T-cell (primary cell): ENCODE results near the gene WWC2. TPM values are rescaled to one million over a fixed set of nuclear protein-coding genes. Genes with fewer than 3 reads are reported as not detected.

ENCODE experiments used
- ATAC-seq, 4 experiments: fragments of 200-7000 bp in 3 of 4; fragments of 150-1000 bp in 1 of 4; cut with Tn5 transposase; replicated peaks in 1 of 4; 1 replicate in 3 of 4; 2 replicates in 1 of 4; pipeline ENCODE4 v1.10.0; 2021; ENCODE audit warnings: moderate library complexity in 3 of 4, mild to moderate bottlenecking in 2 of 4, moderate number of reproducible peaks in 1 of 4
- CTCF ChIA-PET, 2 donors: fragments of 300-600 bp; sonication (Branson Sonifier 250); formaldehyde crosslinking; loops; one replicate each; lab custom pipeline; 2022; ENCODE audit warnings: antibody characterized with exemption in 2 of 2; lab: Charles Lee
- POLR2A ChIA-PET, 2 donors: fragments of 300-600 bp; sonication (Branson Sonifier 250); formaldehyde crosslinking; loops; one replicate each; lab custom pipeline; 2022; ENCODE audit warnings: antibody characterized with exemption in 2 of 2; lab: Charles Lee
- DNase-seq, 35 experiments: peaks; one replicate each; pipeline versions ENCODE4 v3.0.0 to v3.0.0-alpha.2; 2013 to 2023
- H3K27ac ChIP-seq: one replicate; pipeline ENCODE4 v1.5.1; 2013; ENCODE audit warnings: low read length
- H3K27me3 ChIP-seq, 2 experiments: replicated peaks in 1 of 2; 1 replicate in 1 of 2; 2 replicates in 1 of 2; pipeline versions ENCODE4 v1.6.1 to v1.7.0; 2013; ENCODE audit warnings: low read length in 1 of 2, mixed read lengths in 1 of 2; ENCODE audit not compliant: control insufficient read depth in 2 of 2, insufficient read depth in 2 of 2; ENCODE audit errors: extremely low read depth in 1 of 2
- H3K36me3 ChIP-seq, 2 donors: 1 replicate in 1 of 2; 2 replicates in 1 of 2; pipeline versions ENCODE4 v1.6.1 to v1.7.0; 2013; ENCODE audit warnings: low read length in 1 of 2; ENCODE audit not compliant: control insufficient read depth in 2 of 2, insufficient read depth in 1 of 2; ENCODE audit errors: extremely low read depth in 1 of 2
- H3K4me1 ChIP-seq, 2 experiments: 1 replicate in 1 of 2; 2 replicates in 1 of 2; pipeline versions ENCODE4 v1.6.1 to v1.7.0; 2013; ENCODE audit warnings: low read length in 2 of 2, mixed read lengths in 1 of 2; ENCODE audit not compliant: insufficient read depth in 2 of 2, control insufficient read depth in 1 of 2; ENCODE audit errors: extremely low read depth in 1 of 2
- H3K4me3 ChIP-seq, 2 donors: 1 replicate in 1 of 2; 2 replicates in 1 of 2; pipeline versions ENCODE4 v1.5.1 to v1.7.0; 2013; ENCODE audit warnings: mild to moderate bottlenecking in 2 of 2, low read length in 1 of 2, moderate library complexity in 1 of 2; ENCODE audit not compliant: control insufficient read depth in 1 of 2; ENCODE audit errors: extremely low read depth in 1 of 2
- H3K9me3 ChIP-seq: 2 replicates; pipeline ENCODE4 v1.7.0; 2013
- H3K27ac Mint-ChIP-seq, 2 donors: one replicate each; pipeline ENCODE4 v1.8.0; 2020 to 2021; ENCODE audit warnings: mild to moderate bottlenecking in 2 of 2, mixed read lengths in 2 of 2
- H3K27me3 Mint-ChIP-seq, 2 donors: one replicate each; pipeline ENCODE4 v1.8.0; 2021 to 2022; ENCODE audit warnings: mixed read lengths in 2 of 2
- H3K36me3 Mint-ChIP-seq: one replicate; pipeline ENCODE4 v1.8.0; 2021; ENCODE audit warnings: mixed read lengths
- H3K4me1 Mint-ChIP-seq, 3 donors: one replicate each; pipeline ENCODE4 v1.8.0; 2020 to 2022; ENCODE audit warnings: mixed read lengths in 3 of 3, mild to moderate bottlenecking in 1 of 3
- H3K4me3 Mint-ChIP-seq, 3 donors: one replicate each; pipeline ENCODE4 v1.8.0; 2020 to 2022; ENCODE audit warnings: mild to moderate bottlenecking in 3 of 3, mixed read lengths in 3 of 3, moderate library complexity in 3 of 3
- H3K9me3 Mint-ChIP-seq, 3 donors: one replicate each; pipeline ENCODE4 v1.8.0; 2020 to 2022; ENCODE audit warnings: mixed read lengths in 3 of 3
- WGBS: methylation state at CpG from one replicate; pipeline ENCODE4 v1.1.5; 2013; ENCODE audit warnings: missing lambda C conversion rate; ENCODE audit not compliant: insufficient coverage; 5-methylcytosine and 5-hydroxymethylcytosine counted together
- total RNA-seq, 35 experiments: library from RNA in 6 of 35; stranded (reverse) in 6 of 35; fragments of 120-200 nt in 1 of 35; gene quantifications; one replicate each; pipeline versions ENCODE4 v1.2.1 to v1.2.4 and lab custom pipeline; 2013 to 2026

Gene WWC2
- total RNA-seq, 5 donors from 2014 or later (not counting 1 experiment from before 2014, with no cell fraction given) = 5.0 to 9.1 (median 7.3) TPM

DNA sequence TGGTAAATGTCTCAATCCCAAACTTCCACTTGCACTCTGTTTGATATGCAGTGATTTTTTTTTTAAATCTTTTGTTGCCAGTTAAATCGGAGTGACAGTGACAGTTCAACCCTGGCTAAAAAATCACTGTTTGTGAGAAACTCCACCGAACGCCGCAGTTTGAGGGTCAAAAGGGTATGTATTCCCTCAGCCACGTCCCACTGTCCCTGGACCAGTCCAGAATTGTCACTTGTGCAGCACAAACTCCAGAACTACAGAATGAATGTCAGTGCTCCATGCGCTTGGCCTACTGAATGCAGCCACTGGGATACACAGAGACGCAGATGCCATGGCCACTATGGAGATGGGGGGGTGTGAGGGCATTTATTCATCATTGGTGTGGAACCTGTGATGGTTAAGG is 186.8 kb downstream of the WWC2 start:
- Mint-ChIP-seq H3K4me3 (no peak overlapping the region), H3K9me3 (no peaks in the 10 kb centered on the region), H3K27ac (no peak overlapping the region), H3K36me3 (peaks cover 13% of the 10 kb centered on the region), H3K27me3 (no peaks in the 10 kb centered on the region), H3K4me1 (no peaks in the 10 kb centered on the region)
- DNase-seq (no peak), ATAC-seq (no peak)
- CTCF ChIA-PET = interaction anchor here in 1 of 2 donors (0.6 kb wide), 1 partner anchor 176 kb away, joined by 3 read pairs; no protein-coding TSS in a partner anchor
- Histone ChIP-seq H3K36me3 (no peaks in the 10 kb centered on the region), H3K27ac (no peak overlapping the region), H3K9me3 (no peaks in the 10 kb centered on the region), H3K4me1 (no peaks in the 10 kb centered on the region), H3K27me3 (no peaks in the 10 kb centered on the region), H3K4me3 (no peak overlapping the region)
- WGBS = 94% methylated on average over 6 of the region's 7 CpGs
- POLR2A ChIA-PET = no interaction called here

DNA sequence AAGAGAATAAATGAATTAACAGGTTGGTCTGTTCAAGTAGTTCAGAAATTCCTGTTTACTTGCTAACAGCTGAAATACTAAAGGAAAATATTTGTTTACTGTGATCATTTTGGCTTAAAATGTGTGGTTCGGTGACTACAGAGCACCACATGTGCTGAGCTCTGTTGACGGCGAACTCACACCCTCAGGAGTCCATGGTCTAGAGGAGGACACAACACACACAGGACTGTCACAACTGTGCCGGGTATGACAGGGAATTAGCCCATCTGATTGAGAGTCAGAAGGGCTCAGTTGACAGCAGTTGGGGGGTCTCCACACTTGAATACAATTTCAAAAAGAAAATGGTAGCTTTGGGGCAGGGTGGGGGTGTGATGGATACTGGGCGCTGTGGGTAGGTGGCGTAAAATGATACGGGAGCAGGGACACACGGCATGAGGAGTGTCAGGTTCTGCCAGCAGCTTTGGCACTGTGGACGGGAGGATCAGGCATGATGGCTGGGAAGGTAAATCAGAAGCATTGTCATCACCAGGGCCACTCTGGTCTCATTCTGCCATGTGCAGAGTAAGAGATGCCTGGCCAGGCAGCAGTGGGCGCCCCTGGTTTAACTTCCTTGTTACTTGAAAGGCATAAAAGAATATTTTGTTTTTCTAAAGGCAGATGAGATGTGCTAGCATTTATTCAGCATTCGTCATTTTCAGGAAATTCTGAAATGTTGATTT is 187.7 kb downstream of the WWC2 start:
- ChIA-PET CTCF (interaction anchor here in 1 of 2 donors (0.6 kb wide), 2 partner anchors 177 to 481 kb away, joined by 3 to 4 read pairs; no protein-coding TSS in a partner anchor), POLR2A (no interaction called here)
- no peak for DNase-seq

DNA sequence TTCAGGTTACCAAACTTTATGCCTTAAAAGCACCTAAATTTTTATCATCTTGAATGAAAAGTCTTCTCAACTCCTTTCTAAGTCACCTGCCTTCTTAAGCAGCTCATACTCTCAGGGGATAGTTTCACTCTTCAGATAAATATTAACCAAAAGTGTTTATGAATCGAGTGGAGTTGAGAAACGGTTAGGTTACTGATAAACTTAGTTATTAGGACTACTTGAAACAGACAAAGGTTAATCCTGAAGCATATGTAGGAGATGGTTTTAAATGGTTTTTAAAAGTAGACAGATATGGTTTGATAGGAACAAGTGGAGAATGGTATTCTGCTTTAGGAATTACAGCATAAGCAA is 188.2 kb downstream of the WWC2 start:
- Mint-ChIP-seq H3K4me3 (no peak overlapping the region), H3K27ac (no peak overlapping the region), H3K27me3 (no peaks in the 10 kb centered on the region), H3K36me3 (peaks cover 16% of the 10 kb centered on the region), H3K4me1 (no peaks in the 10 kb centered on the region), H3K9me3 (no peaks in the 10 kb centered on the region)
- Histone ChIP-seq H3K4me3 (no peak overlapping the region), H3K4me1 (no peaks in the 10 kb centered on the region), H3K27me3 (no peaks in the 10 kb centered on the region), H3K9me3 (no peaks in the 10 kb centered on the region), H3K36me3 (no peaks in the 10 kb centered on the region), H3K27ac (no peak overlapping the region)
- no peak for DNase-seq
- no peak for ATAC-seq
- CTCF ChIA-PET = no interaction called here
- WGBS = no CpG with 5 or more reads among the region's 2 CpGs
- POLR2A ChIA-PET = no interaction called here

More for the DNA sequence above, 187.7 kb downstream of the WWC2 start:
- H3K36me3 ChIP-seq = no peaks in the 10 kb centered on the region
- H3K4me3 ChIP-seq = no peak overlapping the region
- H3K9me3 Mint-ChIP-seq = no peaks in the 10 kb centered on the region
- no peak overlapping the region for H3K4me3 Mint-ChIP-seq
- no peak for ATAC-seq
- no peaks in the 10 kb centered on the region for H3K9me3 ChIP-seq
- no peak overlapping the region for H3K27ac Mint-ChIP-seq
- no peaks in the 10 kb centered on the region for H3K4me1 Mint-ChIP-seq
- no peak overlapping the region for H3K27ac ChIP-seq
- H3K27me3 Mint-ChIP-seq = no peaks in the 10 kb centered on the region
- H3K4me1 ChIP-seq = no peaks in the 10 kb centered on the region
- H3K27me3 ChIP-seq = no peaks in the 10 kb centered on the region
- 89% methylated on average over 6 of the region's 11 CpGs for WGBS
- peaks cover 16% of the 10 kb centered on the region for H3K36me3 Mint-ChIP-seq

DNA sequence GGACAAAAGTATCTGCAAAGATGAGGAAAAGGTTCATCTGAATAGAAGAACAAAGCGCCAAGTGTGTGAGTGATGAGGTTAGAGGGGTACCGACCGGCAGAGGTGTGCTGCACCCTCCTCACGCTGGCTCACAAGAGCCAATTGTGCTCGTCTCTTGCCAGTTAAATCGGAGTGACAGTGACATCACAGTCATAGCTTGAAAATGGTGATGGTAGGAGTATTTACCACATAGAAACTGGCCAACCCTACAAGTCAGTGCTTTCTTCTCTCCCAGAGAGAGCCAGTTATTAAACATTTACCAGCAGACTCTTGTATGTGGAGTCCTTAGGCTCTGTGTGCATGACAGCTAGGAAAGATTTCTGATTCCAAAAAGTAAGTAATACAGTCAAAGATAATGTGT is 188.6 kb downstream of the WWC2 start:
- DNase-seq (no peak), ATAC-seq (no peak)
- Mint-ChIP-seq H3K4me1 (no peaks in the 10 kb centered on the region), H3K27ac (no peak overlapping the region), H3K4me3 (no peak overlapping the region), H3K9me3 (no peaks in the 10 kb centered on the region), H3K27me3 (no peaks in the 10 kb centered on the region), H3K36me3 (peaks cover 16% of the 10 kb centered on the region)
- no peaks in the 10 kb centered on the region for H3K9me3 ChIP-seq
- no peak overlapping the region for H3K4me3 ChIP-seq
- WGBS = 100% methylated on average over 2 of the region's 6 CpGs
- H3K27me3 ChIP-seq = no peaks in the 10 kb centered on the region
- no peaks in the 10 kb centered on the region for H3K36me3 ChIP-seq
- no peak overlapping the region for H3K27ac ChIP-seq
- CTCF ChIA-PET = no interaction called here
- H3K4me1 ChIP-seq = no peaks in the 10 kb centered on the region
- POLR2A ChIA-PET = no interaction called here

DNA sequence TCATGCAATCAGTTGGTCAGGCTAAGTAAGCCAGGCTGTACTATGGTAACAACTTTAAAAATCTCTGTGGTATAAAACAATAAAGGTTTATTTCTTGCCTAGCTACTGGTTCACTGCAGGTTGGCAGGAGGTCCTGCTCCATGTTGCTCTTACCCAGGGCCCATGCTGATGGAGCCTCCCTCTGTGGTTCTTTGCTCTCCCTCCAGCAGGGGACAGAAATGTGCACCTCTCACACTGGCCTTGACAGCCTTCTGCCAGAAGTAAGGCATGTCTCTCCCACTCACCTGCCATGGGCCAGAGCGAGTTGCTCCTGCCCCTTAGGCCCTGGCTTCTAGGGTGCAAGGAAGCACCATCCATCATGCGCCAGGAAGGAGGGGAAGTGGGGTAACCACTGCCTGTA is 189.9 kb downstream of the WWC2 start:
- Histone ChIP-seq H3K27ac (no peak overlapping the region), H3K4me3 (no peak overlapping the region), H3K9me3 (no peaks in the 10 kb centered on the region), H3K4me1 (no peaks in the 10 kb centered on the region), H3K27me3 (no peaks in the 10 kb centered on the region), H3K36me3 (no peaks in the 10 kb centered on the region)
- ATAC-seq (no peak), DNase-seq (no peak)
- Mint-ChIP-seq H3K36me3 (peaks cover 16% of the 10 kb centered on the region), H3K9me3 (no peaks in the 10 kb centered on the region), H3K4me1 (no peaks in the 10 kb centered on the region), H3K27me3 (no peaks in the 10 kb centered on the region), H3K27ac (no peak overlapping the region), H3K4me3 (no peak overlapping the region)
- 80% methylated on average over 2 of the region's 2 CpGs for WGBS
- ChIA-PET CTCF (no interaction called here), POLR2A (interaction anchor here in 1 of 2 donors (0.6 kb wide), 1 partner anchor 1258 kb away, joined by 8 read pairs; no protein-coding TSS in a partner anchor)

DNA sequence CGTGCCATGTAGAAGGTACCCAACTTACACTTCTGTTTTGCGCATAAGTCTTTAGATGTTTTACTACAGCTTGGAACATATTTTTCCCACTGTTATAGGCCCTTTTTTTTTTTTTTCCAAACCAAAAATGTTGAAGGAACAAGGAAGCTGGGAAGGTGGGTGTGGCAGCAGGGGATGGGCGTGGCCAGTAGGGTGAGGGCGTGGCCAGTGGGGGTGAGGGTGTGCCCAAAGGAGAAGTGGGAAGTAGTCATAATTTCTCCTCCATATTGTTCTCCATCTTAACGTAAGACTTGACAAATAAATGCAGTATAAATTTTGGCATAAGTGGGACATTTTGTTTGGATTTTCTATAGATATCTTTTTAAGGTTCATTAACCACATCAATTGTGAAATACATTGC is 190.6 kb downstream of the WWC2 start:
- Histone ChIP-seq H3K9me3 (no peaks in the 10 kb centered on the region), H3K36me3 (no peaks in the 10 kb centered on the region), H3K4me1 (no peaks in the 10 kb centered on the region), H3K27ac (no peak overlapping the region), H3K27me3 (no peaks in the 10 kb centered on the region), H3K4me3 (no peak overlapping the region)
- H3K27ac Mint-ChIP-seq = no peak overlapping the region
- H3K9me3 Mint-ChIP-seq = no peaks in the 10 kb centered on the region
- peaks cover 13% of the 10 kb centered on the region for H3K36me3 Mint-ChIP-seq
- POLR2A ChIA-PET = interaction anchor here in 1 of 2 donors (0.6 kb wide), 1 partner anchor 1257 kb away, joined by 8 read pairs; no protein-coding TSS in a partner anchor
- CTCF ChIA-PET = interaction anchor here in 1 of 2 donors (0.6 kb wide), 1 partner anchor 10 kb away, joined by 3 read pairs; no protein-coding TSS in a partner anchor
- no peaks in the 10 kb centered on the region for H3K27me3 Mint-ChIP-seq
- WGBS = 100% methylated on average over 1 of the region's 5 CpGs
- no peak for ATAC-seq
- DNase-seq = no peak
- H3K4me3 Mint-ChIP-seq = no peak overlapping the region
- H3K4me1 Mint-ChIP-seq = no peaks in the 10 kb centered on the region
